Coronary artery (tissue), 2 donors: ENCODE results near the gene RHOV.
"Not testable (repeated sequence)": the region's sequence is repeated elsewhere in the genome, so short reads cannot be mapped to it uniquely, and the experiment has no call there.

Experiments
- DNase-seq: peaks from one replicate; pipeline ENCODE4 v3.0.0-alpha.2; 2017; ENCODE audit warnings: low spot score
- H3K27ac ChIP-seq, 2 donors: fragments of 200-600 bp; sonication (generic); one replicate each; pipeline ENCODE4 v1.5.1; 2016 to 2019
- H3K4me3 ChIP-seq: fragments of 200-600 bp; sonication (generic); 2 replicates; pipeline ENCODE4 v1.5.1; 2016; ENCODE audit warnings: mild to moderate bottlenecking, moderate library complexity
- CTCF ChIP-seq: fragments of 200-600 bp; sonication (generic); IDR thresholded peaks from one replicate; pipeline ENCODE4 v1.5.1; 2019; ENCODE audit warnings: antibody characterized with exemption

Gene RHOV

GRCh38 chr15:40872791-40873693, 992 bp downstream of the RHOV start:
- H3K27ac ChIP-seq, result no peak overlapping the region
- TF ChIP-seq CTCF, result no peak
- peak overlapping the region; percentile 69 for H3K4me3 ChIP-seq
- DNase-seq, result no peak

GRCh38 chr15:40871749-40872617, 2.1 kb downstream of the RHOV start:
- no peak for DNase-seq
- Histone ChIP-seq H3K4me3 (no peak overlapping the region), H3K27ac (no peak overlapping the region)
- TF ChIP-seq CTCF, result no peak

- no peak overlapping the region for H3K4me3 ChIP-seq
- H3K27ac ChIP-seq, result no peak overlapping the region
- no peak for TF ChIP-seq CTCF
- DNase-seq, result no peak
Measured at GRCh38 chr15:40870716-40871115, 3.3 kb downstream of the RHOV start.

DNA sequence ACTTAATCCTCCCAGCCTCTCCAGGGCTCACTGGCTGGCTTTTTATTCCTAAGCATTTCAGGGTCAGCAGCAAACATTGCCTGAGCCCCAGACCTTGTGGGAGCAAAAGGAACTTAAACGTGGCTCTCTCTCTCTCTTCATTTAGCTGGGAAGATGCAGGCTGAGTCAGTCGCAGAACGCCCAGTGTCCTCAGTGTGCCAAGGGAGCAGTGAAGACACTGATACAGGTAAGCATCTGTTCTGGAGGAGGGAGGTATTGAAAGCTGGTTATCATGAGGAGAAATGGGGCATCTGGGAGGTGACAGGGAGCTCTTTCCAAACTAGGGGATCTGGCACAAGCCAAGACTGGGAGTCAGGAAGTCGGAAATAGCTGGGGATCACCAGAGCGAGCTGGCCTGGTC, 4.3 kb downstream of the RHOV start:
- no peak for DNase-seq
- TF ChIP-seq CTCF, result no peak
- Histone ChIP-seq H3K27ac (no peak overlapping the region), H3K4me3 (no peak overlapping the region)

GRCh38 chr15:40867199-40867598, 6.8 kb downstream of the RHOV start:
- Histone ChIP-seq H3K27ac (no peak overlapping the region), H3K4me3 (no peak overlapping the region)
- no peak for TF ChIP-seq CTCF
- no peak for DNase-seq

- DNase-seq, result no peak
- no peak overlapping the region for H3K4me3 ChIP-seq
- H3K27ac ChIP-seq, result no peak overlapping the region
- TF ChIP-seq CTCF, result no peak
Measured at GRCh38 chr15:40863660-40864270, 10.3 kb downstream of the RHOV start.

- not testable (repeated sequence) for H3K4me3 ChIP-seq, DNase-seq, H3K27ac ChIP-seq
Measured at GRCh38 chr15:40861147-40861546, 12.9 kb downstream of the RHOV start.
